ENCODE measurements around the gene CDK13. TPM values are rescaled to one million over a fixed set of nuclear protein-coding genes. Genes with fewer than 3 reads are reported as not detected.

Gene CDK13
- total and polyA plus RNA-seq, 2 donors (not counting 3 experiments of a cell fraction or from before 2014, with no cell fraction given): 24.5 to 56.7 TPM

- H2AFZ ChIP-seq (ENCODE audit: low read depth, low read length): no peak overlapping the region
- H3K4me1 ChIP-seq (ENCODE audit: control insufficient read depth, extremely low read depth, insufficient read depth, low read length): peaks cover 23% of the 10 kb centered on the region
- DNase-seq (ENCODE audit: low read depth, low spot score) (peak; percentile 25), FAIRE-seq (no peak)
- H3K79me2 ChIP-seq (ENCODE audit: control insufficient read depth, insufficient read depth, low read length): peaks cover 72% of the 10 kb centered on the region
- peaks cover 13% of the 10 kb centered on the region for H4K20me1 ChIP-seq (replicated peaks; ENCODE audit: control insufficient read depth, extremely low read depth, insufficient read depth, low read length)
- no peak for TF ChIP-seq EZH2 (IDR thresholded peaks at IDR 0.05; ENCODE audit: borderline replicate concordance, low read depth, low read length, severe bottlenecking)
- no peak for TF ChIP-seq MYC (IDR thresholded peaks at IDR 0.05; ENCODE audit: low read depth, low read length)
- TF ChIP-seq CTCF (IDR thresholded peaks at IDR 0.05; ENCODE audit: extremely low read depth in 1 of 2, insufficient read depth in 1 of 2, low read depth in 1 of 2, low read length in 2 of 2): no peak
- TF ChIP-seq JUN (IDR thresholded peaks at IDR 0.05; ENCODE audit: borderline replicate concordance, insufficient read depth, insufficient read length, low read depth): no peak
- no peak for TF ChIP-seq FOS (IDR thresholded peaks at IDR 0.05; ENCODE audit: borderline replicate concordance, insufficient read depth, low read length)
- no peak for TF ChIP-seq GATA2 (IDR thresholded peaks at IDR 0.05; ENCODE audit: insufficient read depth, insufficient read length, low read depth, low read length)
- no peak for TF ChIP-seq POLR2A (IDR thresholded peaks at IDR 0.05; ENCODE audit: low read depth, low read length)
- no peak for TF ChIP-seq POLR2AphosphoS5 (IDR thresholded peaks at IDR 0.05; ENCODE audit: insufficient read depth, low read depth, low read length)
- no peak for TF ChIP-seq MAX (IDR thresholded peaks at IDR 0.05; ENCODE audit: insufficient read depth, insufficient read length)
- H3K27ac ChIP-seq (ENCODE audit: insufficient read depth, low read depth, low read length): peak overlapping the region; percentile 33
- H3K36me3 ChIP-seq (ENCODE audit: control insufficient read depth in 2 of 2, extremely low read depth in 1 of 2, insufficient read depth in 2 of 2, low read length in 2 of 2): no peaks in the 10 kb centered on the region
- H3K9me1 ChIP-seq (replicated peaks; ENCODE audit: control insufficient read depth, extremely low read depth, insufficient read depth, low read length): no peaks in the 10 kb centered on the region
- H3K27me3 ChIP-seq (ENCODE audit: control insufficient read depth in 2 of 2, insufficient read depth in 2 of 2, low read length in 2 of 2): no peaks in the 10 kb centered on the region
- dilution Hi-C loops (cut with MboI; ENCODE audit: extremely low pct_ligation_motif_present, low sequenced_read_pairs) (no loop called here), intact Hi-C loops (cut with micrococcal nuclease) (no loop called here)
- ChIA-PET POLR2A (no interaction called here), CTCF (interaction anchor here (1.1 to 5.9 kb wide), 2 partner anchors 56 to 99 kb away, joined by 4 to 62 read pairs; no protein-coding TSS in a partner anchor)
- no TSS peak for BruUV-seq (replicated peaks)
- H3K4me3 ChIP-seq (replicated peaks in 1 of 3; ENCODE audit: insufficient read depth in 1 of 3, low read depth in 1 of 3, low read length in 3 of 3): peak overlapping the region; percentile 73 to 96 (median 91)
- peak overlapping the region; percentile 99 for H3K4me2 ChIP-seq (ENCODE audit: insufficient read depth, low read length)
- H3K9me3 ChIP-seq (replicated peaks; ENCODE audit: control insufficient read depth, insufficient read depth, low read length): no peaks in the 10 kb centered on the region
- H3K9ac ChIP-seq (replicated peaks; ENCODE audit: extremely low read depth, insufficient read depth, low read length): peak overlapping the region; percentile 89
Observed at GRCh38 chr7:39952374-39952773, 2.3 kb downstream of the CDK13 start.
